IMR-90 (cell line): ENCODE data around the gene TNS1.

Source experiments
- CEBPB ChIP-seq: IDR thresholded peaks from 2 replicates; pipeline ENCODE4 v1.6.1; 2012; ENCODE audit warnings: low read depth, low read length, improper control_type of control experiment
- FOS ChIP-seq: fragments of 150-350 bp; IDR thresholded peaks from 2 replicates; pipeline ENCODE4 v1.6.1; 2016; ENCODE audit warnings: low read depth, low read length
- MXI1 ChIP-seq: IDR thresholded peaks from 2 replicates; pipeline ENCODE4 v1.6.1; 2012; ENCODE audit warnings: low read depth, mild to moderate bottlenecking, low read length, moderate library complexity, borderline replicate concordance
- POLR2A ChIP-seq: IDR thresholded peaks from 2 replicates; pipeline ENCODE4 v1.6.1; 2012; ENCODE audit warnings: mild to moderate bottlenecking, low read depth, low read length
- RFX5 ChIP-seq: IDR thresholded peaks from 2 replicates; pipeline ENCODE4 v1.8.0; 2012; ENCODE audit warnings: low read depth, mild to moderate bottlenecking, low read length, moderate library complexity
- SMC3 ChIP-seq: fragments of 150-350 bp; IDR thresholded peaks from 2 replicates; pipeline ENCODE4 v1.6.1; 2016; ENCODE audit warnings: low read depth, mild to moderate bottlenecking, antibody characterized with exemption, low read length, moderate library complexity
- TF ChIP-seq, protein P1 (sequence below): conservative IDR thresholded peaks from 2 replicates; pipeline ENCODE4 v1.5.1; 2012; ENCODE audit warnings: mild to moderate bottlenecking, low read depth, low read length, improper control_type of control experiment
- TF ChIP-seq, protein P2 (sequence below): fragments of 150-350 bp; IDR thresholded peaks from 2 replicates; pipeline ENCODE4 v1.6.1; 2016; ENCODE audit warnings: low read depth, mild to moderate bottlenecking, low read length, moderate library complexity, borderline replicate concordance

DNA sequence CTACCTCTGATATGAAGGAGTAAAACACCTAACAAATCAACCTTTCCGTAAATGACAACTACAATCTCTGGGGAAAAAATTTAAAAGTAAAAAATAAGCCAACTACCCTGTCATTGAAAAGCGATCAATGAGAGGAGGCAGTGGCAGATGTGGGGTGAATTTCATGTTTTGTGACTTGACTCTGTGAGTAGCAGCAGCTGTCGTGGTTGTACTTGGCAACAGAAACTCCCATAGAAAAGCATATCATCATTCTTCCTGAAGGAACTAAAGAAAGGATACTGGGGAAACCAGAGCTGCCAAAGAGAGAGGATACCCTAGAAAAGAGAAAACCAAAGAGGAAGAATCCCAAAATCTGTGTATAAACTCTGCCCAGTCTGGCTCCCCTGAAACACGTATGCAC lies 236.4 kb downstream of the TNS1 start:
- TF ChIP-seq POLR2A: no peak
- TF ChIP-seq, protein P1, sequence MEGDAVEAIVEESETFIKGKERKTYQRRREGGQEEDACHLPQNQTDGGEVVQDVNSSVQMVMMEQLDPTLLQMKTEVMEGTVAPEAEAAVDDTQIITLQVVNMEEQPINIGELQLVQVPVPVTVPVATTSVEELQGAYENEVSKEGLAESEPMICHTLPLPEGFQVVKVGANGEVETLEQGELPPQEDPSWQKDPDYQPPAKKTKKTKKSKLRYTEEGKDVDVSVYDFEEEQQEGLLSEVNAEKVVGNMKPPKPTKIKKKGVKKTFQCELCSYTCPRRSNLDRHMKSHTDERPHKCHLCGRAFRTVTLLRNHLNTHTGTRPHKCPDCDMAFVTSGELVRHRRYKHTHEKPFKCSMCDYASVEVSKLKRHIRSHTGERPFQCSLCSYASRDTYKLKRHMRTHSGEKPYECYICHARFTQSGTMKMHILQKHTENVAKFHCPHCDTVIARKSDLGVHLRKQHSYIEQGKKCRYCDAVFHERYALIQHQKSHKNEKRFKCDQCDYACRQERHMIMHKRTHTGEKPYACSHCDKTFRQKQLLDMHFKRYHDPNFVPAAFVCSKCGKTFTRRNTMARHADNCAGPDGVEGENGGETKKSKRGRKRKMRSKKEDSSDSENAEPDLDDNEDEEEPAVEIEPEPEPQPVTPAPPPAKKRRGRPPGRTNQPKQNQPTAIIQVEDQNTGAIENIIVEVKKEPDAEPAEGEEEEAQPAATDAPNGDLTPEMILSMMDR: no peak
- no peak for TF ChIP-seq MXI1
- TF ChIP-seq RFX5: no peak
- no peak for TF ChIP-seq CEBPB
- TF ChIP-seq, protein P2, sequence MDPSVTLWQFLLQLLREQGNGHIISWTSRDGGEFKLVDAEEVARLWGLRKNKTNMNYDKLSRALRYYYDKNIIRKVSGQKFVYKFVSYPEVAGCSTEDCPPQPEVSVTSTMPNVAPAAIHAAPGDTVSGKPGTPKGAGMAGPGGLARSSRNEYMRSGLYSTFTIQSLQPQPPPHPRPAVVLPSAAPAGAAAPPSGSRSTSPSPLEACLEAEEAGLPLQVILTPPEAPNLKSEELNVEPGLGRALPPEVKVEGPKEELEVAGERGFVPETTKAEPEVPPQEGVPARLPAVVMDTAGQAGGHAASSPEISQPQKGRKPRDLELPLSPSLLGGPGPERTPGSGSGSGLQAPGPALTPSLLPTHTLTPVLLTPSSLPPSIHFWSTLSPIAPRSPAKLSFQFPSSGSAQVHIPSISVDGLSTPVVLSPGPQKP: no peak
- no peak for TF ChIP-seq FOS
- TF ChIP-seq SMC3: no peak
